Activated T-helper 2 cell treated with anti-CD3 and anti-CD28 coated beads, Interferon-gamma antibody, Interleukin-2, Interleukin-4, amounts not matched to agents 10 μg/mL and 5 μg/mL and 100 μg/mL, durations not matched to agents 14 hours and 24 hours and 36 hours (primary cell): Measurements from ENCODE around the gene EMSY. TPM values are rescaled to one million over a fixed set of nuclear protein-coding genes. Genes with fewer than 3 reads are reported as not detected.

ENCODE experiments used
- DNase-seq: peaks from one replicate; pipeline ENCODE4 v3.0.0; 2021; ENCODE audit warnings: low spot score
- H3K27ac Mint-ChIP-seq: one replicate; pipeline ENCODE4 v1.8.0; 2021; ENCODE audit warnings: mixed read lengths
- H3K27me3 Mint-ChIP-seq: one replicate; pipeline ENCODE4 v1.8.0; 2021; ENCODE audit warnings: low read depth, mixed read lengths
- H3K36me3 Mint-ChIP-seq: one replicate; pipeline ENCODE4 v1.8.0; 2021; ENCODE audit warnings: low read depth, mixed read lengths
- H3K4me1 Mint-ChIP-seq: one replicate; pipeline ENCODE4 v1.8.0; 2021; ENCODE audit warnings: low read depth, mixed read lengths
- H3K4me3 Mint-ChIP-seq: one replicate; pipeline ENCODE4 v1.8.0; 2021; ENCODE audit warnings: low read depth, mild to moderate bottlenecking, moderate library complexity, mixed read lengths
- H3K9me3 Mint-ChIP-seq: one replicate; pipeline ENCODE4 v1.8.0; 2021; ENCODE audit warnings: mixed read lengths
- intact Hi-C: fragments of 100-400 bp; cut with micrococcal nuclease; formaldehyde crosslinking; loops from one replicate; pipeline ENCODE4 v1.15.1; 2023
- total RNA-seq: library from RNA; stranded (reverse); gene quantifications from 2 replicates; pipeline ENCODE4 v1.2.3, GENCODE V29; 2022

EMSY gene
- total RNA-seq, 1 donor from 2014 or later = 31.5 TPM

- DNase-seq = no peak
- Mint-ChIP-seq H3K36me3 (peaks cover 6% of the 10 kb centered on the region), H3K4me1 (peaks cover 7% of the 10 kb centered on the region), H3K4me3 (no peak overlapping the region), H3K9me3 (peaks cover 4% of the 10 kb centered on the region), H3K27me3 (no peaks in the 10 kb centered on the region), H3K27ac (peak overlapping the region; percentile 12)
- intact Hi-C loops = no loop called here
Measured at GRCh38 chr11:76436020-76436419, 8.8 kb upstream of the EMSY start.

- Mint-ChIP-seq H3K27ac (peak overlapping the region; percentile 97), H3K36me3 (peaks cover 44% of the 10 kb centered on the region), H3K4me3 (peak overlapping the region; percentile 95), H3K27me3 (no peaks in the 10 kb centered on the region), H3K4me1 (peaks cover 21% of the 10 kb centered on the region), H3K9me3 (no peaks in the 10 kb centered on the region)
- no peak for DNase-seq
- intact Hi-C loops = loop anchor here (5.0 to 10.0 kb wide), 2 partner anchors 229 to 361 kb away; partner anchors contain the start of gene LRRC32
Measured at GRCh38 chr11:76443268-76443980, 1.4 kb upstream of the EMSY start.

- Mint-ChIP-seq H3K27ac (peak overlapping the region; percentile 97), H3K36me3 (peaks cover 47% of the 10 kb centered on the region), H3K4me3 (peak overlapping the region; percentile 95), H3K4me1 (peaks cover 24% of the 10 kb centered on the region), H3K27me3 (no peaks in the 10 kb centered on the region), H3K9me3 (no peaks in the 10 kb centered on the region)
- no peak for DNase-seq
- intact Hi-C loops = loop anchor here (1.0 to 10.0 kb wide), 4 partner anchors 63 to 361 kb away; partner anchors contain the start of genes GVQW3, LRRC32 and THAP12
Measured at GRCh38 chr11:76444065-76444383, 794 bp upstream of the EMSY start.

GRCh38 chr11:76445121-76446084 lies 585 bp downstream of the EMSY start:
- peak overlapping the region; percentile 95 for H3K4me3 Mint-ChIP-seq
- peaks cover 61% of the 10 kb centered on the region for H3K36me3 Mint-ChIP-seq
- intact Hi-C loops = loop anchor here (10.0 kb wide), 1 partner anchor 359 kb away; no protein-coding TSS in a partner anchor
- H3K9me3 Mint-ChIP-seq = no peaks in the 10 kb centered on the region
- H3K27ac Mint-ChIP-seq = peak overlapping the region; percentile 97
- no peaks in the 10 kb centered on the region for H3K27me3 Mint-ChIP-seq
- peaks cover 24% of the 10 kb centered on the region for H3K4me1 Mint-ChIP-seq
- DNase-seq = peak; percentile 55

GRCh38 chr11:76448506-76448905 lies 3.7 kb downstream of the EMSY start:
- no peak overlapping the region for H3K27ac Mint-ChIP-seq
- H3K36me3 Mint-ChIP-seq = peaks cover 64% of the 10 kb centered on the region
- no peaks in the 10 kb centered on the region for H3K9me3 Mint-ChIP-seq
- no peak for DNase-seq
- no peak overlapping the region for H3K4me3 Mint-ChIP-seq
- no peaks in the 10 kb centered on the region for H3K27me3 Mint-ChIP-seq
- peaks cover 18% of the 10 kb centered on the region for H3K4me1 Mint-ChIP-seq
- intact Hi-C loops = loop anchor here (10.0 kb wide), 1 partner anchor 356 kb away; no protein-coding TSS in a partner anchor

- intact Hi-C loops = no loop called here
- H3K27ac Mint-ChIP-seq = no peak overlapping the region
- no peak for DNase-seq
- H3K27me3 Mint-ChIP-seq = no peaks in the 10 kb centered on the region
- no peak overlapping the region for H3K4me3 Mint-ChIP-seq
- no peaks in the 10 kb centered on the region for H3K9me3 Mint-ChIP-seq
- peaks cover 12% of the 10 kb centered on the region for H3K4me1 Mint-ChIP-seq
- peaks cover 41% of the 10 kb centered on the region for H3K36me3 Mint-ChIP-seq
Measured at GRCh38 chr11:76453248-76453647, 8.4 kb downstream of the EMSY start.

GRCh38 chr11:76455331-76455730 lies 10.5 kb downstream of the EMSY start:
- Mint-ChIP-seq H3K36me3 (peaks cover 43% of the 10 kb centered on the region), H3K27me3 (no peaks in the 10 kb centered on the region), H3K27ac (no peak overlapping the region), H3K9me3 (no peaks in the 10 kb centered on the region), H3K4me1 (peaks cover 12% of the 10 kb centered on the region), H3K4me3 (no peak overlapping the region)
- intact Hi-C loops = no loop called here
- DNase-seq = no peak

- Mint-ChIP-seq H3K27me3 (no peaks in the 10 kb centered on the region), H3K4me1 (peaks cover 12% of the 10 kb centered on the region), H3K9me3 (no peaks in the 10 kb centered on the region), H3K36me3 (peaks cover 43% of the 10 kb centered on the region), H3K4me3 (no peak overlapping the region), H3K27ac (no peak overlapping the region)
- intact Hi-C loops = no loop called here
- DNase-seq = no peak
Measured at GRCh38 chr11:76455931-76456330, 11.1 kb downstream of the EMSY start.

- DNase-seq = no peak
- Mint-ChIP-seq H3K4me3 (no peak overlapping the region), H3K27ac (no peak overlapping the region), H3K36me3 (peaks cover 42% of the 10 kb centered on the region), H3K9me3 (no peaks in the 10 kb centered on the region), H3K4me1 (peaks cover 10% of the 10 kb centered on the region), H3K27me3 (no peaks in the 10 kb centered on the region)
- intact Hi-C loops = no loop called here
Measured at GRCh38 chr11:76456571-76456970, 11.8 kb downstream of the EMSY start.

- Mint-ChIP-seq H3K4me1 (peaks cover 11% of the 10 kb centered on the region), H3K27ac (no peak overlapping the region), H3K4me3 (no peak overlapping the region), H3K36me3 (peaks cover 45% of the 10 kb centered on the region), H3K27me3 (no peaks in the 10 kb centered on the region), H3K9me3 (no peaks in the 10 kb centered on the region)
- no peak for DNase-seq
- intact Hi-C loops = no loop called here
Measured at GRCh38 chr11:76459299-76459698, 14.5 kb downstream of the EMSY start.

- peaks cover 50% of the 10 kb centered on the region for H3K36me3 Mint-ChIP-seq
- H3K4me3 Mint-ChIP-seq = no peak overlapping the region
- H3K9me3 Mint-ChIP-seq = no peaks in the 10 kb centered on the region
- H3K27ac Mint-ChIP-seq = no peak overlapping the region
- H3K27me3 Mint-ChIP-seq = no peaks in the 10 kb centered on the region
- H3K4me1 Mint-ChIP-seq = peaks cover 11% of the 10 kb centered on the region
- DNase-seq = no peak
- intact Hi-C loops = no loop called here
Measured at GRCh38 chr11:76459846-76460245, 15.0 kb downstream of the EMSY start.

GRCh38 chr11:76462317-76462716 lies 17.5 kb downstream of the EMSY start:
- no peak for DNase-seq
- peaks cover 68% of the 10 kb centered on the region for H3K36me3 Mint-ChIP-seq
- no peaks in the 10 kb centered on the region for H3K9me3 Mint-ChIP-seq
- H3K4me3 Mint-ChIP-seq = no peak overlapping the region
- peaks cover 7% of the 10 kb centered on the region for H3K4me1 Mint-ChIP-seq
- no peak overlapping the region for H3K27ac Mint-ChIP-seq
- no peaks in the 10 kb centered on the region for H3K27me3 Mint-ChIP-seq
- intact Hi-C loops = no loop called here

GRCh38 chr11:76465701-76466100 lies 20.9 kb downstream of the EMSY start:
- H3K27me3 Mint-ChIP-seq = no peaks in the 10 kb centered on the region
- no peaks in the 10 kb centered on the region for H3K9me3 Mint-ChIP-seq
- no peak overlapping the region for H3K27ac Mint-ChIP-seq
- H3K4me3 Mint-ChIP-seq = no peak overlapping the region
- intact Hi-C loops = no loop called here
- H3K36me3 Mint-ChIP-seq = peaks cover 64% of the 10 kb centered on the region
- no peak for DNase-seq
- H3K4me1 Mint-ChIP-seq = peaks cover 2% of the 10 kb centered on the region
